IMR-90 (cell line): Measurements from ENCODE around the gene NSD2. TPM values are rescaled to one million over a fixed set of nuclear protein-coding genes. Genes with fewer than 3 reads are reported as not detected.

Experiments
- ATAC-seq: fragments of 200-7000 bp; cut with Tn5 transposase; 2 replicates; pipeline ENCODE4 v1.9.1; 2020; ENCODE audit warnings: low read depth, mild to moderate bottlenecking, moderate library complexity
- BruUV-seq: library from RNA; stranded (reverse); fragments of 400-500 nt; replicated peaks from 2 replicates; lab custom pipeline; 2021; lab: Mats Ljungman, UMichigan
- CTCF ChIA-PET: fragments of 300-600 bp; formaldehyde crosslinking; extraction: SDS; loops from one replicate; lab custom pipeline; 2021; ENCODE audit warnings: antibody characterized with exemption; lab: Yijun Ruan, JAX
- POLR2A ChIA-PET: fragments of 300-600 bp; sonication (Branson Sonifier 250); formaldehyde crosslinking; loops from one replicate; lab custom pipeline; 2022; ENCODE audit warnings: antibody characterized with exemption; ENCODE audit not compliant: unreplicated experiment; lab: Charles Lee
- DNase-seq: peaks from one replicate; pipeline ENCODE4 v3.0.0; 2013
- H2AFZ ChIP-seq: replicated peaks from 2 replicates; pipeline ENCODE3; 2013; ENCODE audit warnings: low read length, mild to moderate bottlenecking; ENCODE audit not compliant: poor library complexity
- H2AK5ac ChIP-seq: 2 replicates; pipeline ENCODE4 v1.6.1; 2013; ENCODE audit warnings: low read depth, low read length, inconsistent platforms
- H2AK9ac ChIP-seq: replicated peaks from 2 replicates; pipeline ENCODE3; 2013; ENCODE audit warnings: mild to moderate bottlenecking, low read depth, low read length, moderate library complexity; ENCODE audit not compliant: poor library complexity
- H2BK120ac ChIP-seq: 2 replicates; pipeline ENCODE4 v1.6.1; 2013; ENCODE audit warnings: low read depth, low read length, inconsistent platforms
- H2BK15ac ChIP-seq: 3 replicates; pipeline ENCODE4 v1.6.1; 2013; ENCODE audit warnings: low read depth, low read length, inconsistent platforms
- H2BK20ac ChIP-seq: 2 replicates; pipeline ENCODE4 v1.6.1; 2013; ENCODE audit warnings: low read depth, mild to moderate bottlenecking, inconsistent platforms, low read length, moderate library complexity
- H2BK5ac ChIP-seq: 2 replicates; pipeline ENCODE4 v1.6.1; 2013; ENCODE audit warnings: mild to moderate bottlenecking, low read depth, low read length, inconsistent platforms; ENCODE audit not compliant: poor library complexity, severe bottlenecking
- H3K14ac ChIP-seq: replicated peaks from 2 replicates; pipeline ENCODE4 v1.6.1; 2013; ENCODE audit warnings: low read depth, low read length, inconsistent platforms
- H3K18ac ChIP-seq: 2 replicates; pipeline ENCODE4 v1.6.1; 2013; ENCODE audit warnings: low read depth, low read length, control low read depth
- H3K23ac ChIP-seq: 2 replicates; pipeline ENCODE4 v1.6.1; 2013; ENCODE audit warnings: low read depth, low read length, inconsistent platforms
- H3K27ac ChIP-seq: 2 replicates; pipeline ENCODE4 v1.5.1; 2013; ENCODE audit warnings: mild to moderate bottlenecking, control low read depth, low read length; ENCODE audit not compliant: insufficient read depth
- H3K27me3 ChIP-seq: 2 replicates; pipeline ENCODE4 v1.6.1; 2013; ENCODE audit warnings: low read length; ENCODE audit not compliant: control insufficient read depth, insufficient read depth
- H3K36me3 ChIP-seq: 2 replicates; pipeline ENCODE4 v1.6.1; 2013; ENCODE audit warnings: low read length, mixed read lengths; ENCODE audit not compliant: control insufficient read depth, insufficient read depth
- H3K4ac ChIP-seq: 2 replicates; pipeline ENCODE4 v1.6.1; 2013; ENCODE audit warnings: low read depth, low read length, inconsistent platforms
- H3K4me1 ChIP-seq: 2 replicates; pipeline ENCODE4 v1.6.1; 2013; ENCODE audit warnings: low read length, mixed read lengths; ENCODE audit not compliant: control insufficient read depth, insufficient read depth
- H3K4me2 ChIP-seq: 2 replicates; pipeline ENCODE4 v1.6.1; 2013; ENCODE audit warnings: low read depth, mild to moderate bottlenecking, control low read depth, low read length, moderate library complexity
- H3K4me3 ChIP-seq: 2 replicates; pipeline ENCODE4 v1.5.1; 2013; ENCODE audit warnings: low read depth, mild to moderate bottlenecking, control low read depth, low read length, moderate library complexity; ENCODE audit not compliant: insufficient read depth
- H3K56ac ChIP-seq: 2 replicates; pipeline ENCODE4 v1.6.1; 2013; ENCODE audit warnings: low read length, inconsistent platforms; ENCODE audit not compliant: insufficient read depth; ENCODE audit errors: extremely low read depth
- H3K79me1 ChIP-seq, 2 experiments: 2 replicates each; pipeline ENCODE4 v1.6.1; 2013; ENCODE audit warnings: low read length in 2 of 2, inconsistent platforms in 1 of 2, low read depth in 1 of 2
- H3K9ac ChIP-seq: 2 replicates; pipeline ENCODE4 v1.6.1; 2013; ENCODE audit warnings: low read depth, low read length, control low read depth
- H3K9me1 ChIP-seq: 2 replicates; pipeline ENCODE4 v1.6.1; 2013; ENCODE audit warnings: low read length, inconsistent platforms; ENCODE audit not compliant: insufficient read depth
- H3K9me3 ChIP-seq: 2 replicates; pipeline ENCODE4 v1.6.1; 2013; ENCODE audit warnings: low read length; ENCODE audit not compliant: control insufficient read depth, insufficient read depth
- H4K20me1 ChIP-seq: 2 replicates; pipeline ENCODE4 v1.6.1; 2013; ENCODE audit warnings: low read length, inconsistent platforms; ENCODE audit not compliant: insufficient read depth
- H4K5ac ChIP-seq: 2 replicates; pipeline ENCODE4 v1.6.1; 2013; ENCODE audit warnings: mild to moderate bottlenecking, low read depth, low read length, control low read depth
- H4K8ac ChIP-seq, 2 experiments: 2 replicates each; pipeline ENCODE4 v1.6.1; 2013; ENCODE audit warnings: low read depth in 2 of 2, low read length in 2 of 2, control low read depth in 1 of 2, inconsistent platforms in 1 of 2
- H4K91ac ChIP-seq: 2 replicates; pipeline ENCODE4 v1.6.1; 2013; ENCODE audit warnings: low read depth, low read length, inconsistent platforms; ENCODE audit not compliant: insufficient read depth
- BHLHE40 ChIP-seq: fragments of 150-350 bp; IDR thresholded peaks from 2 replicates; pipeline ENCODE4 v1.6.1; 2016; ENCODE audit warnings: mild to moderate bottlenecking, low read depth, low read length
- CEBPB ChIP-seq: IDR thresholded peaks from 2 replicates; pipeline ENCODE4 v1.6.1; 2012; ENCODE audit warnings: low read depth, low read length, improper control_type of control experiment
- CHD1 ChIP-seq: IDR thresholded peaks from 2 replicates; pipeline ENCODE4 v1.6.1; 2012; ENCODE audit warnings: low read depth, low read length, improper control_type of control experiment
- ELK1 ChIP-seq: fragments of 150-350 bp; IDR thresholded peaks from 2 replicates; pipeline ENCODE4 v1.6.1; 2016; ENCODE audit warnings: low read depth, mild to moderate bottlenecking, low read length, moderate library complexity, borderline replicate concordance
- FOS ChIP-seq: fragments of 150-350 bp; IDR thresholded peaks from 2 replicates; pipeline ENCODE4 v1.6.1; 2016; ENCODE audit warnings: low read depth, low read length
- MAFK ChIP-seq: IDR thresholded peaks from 2 replicates; pipeline ENCODE4 v1.6.1; 2012; ENCODE audit warnings: low read depth, low read length, improper control_type of control experiment
- MAZ ChIP-seq: IDR thresholded peaks from 2 replicates; pipeline ENCODE4 v1.6.1; 2012; ENCODE audit warnings: low read depth, mild to moderate bottlenecking, low read length, improper control_type of control experiment, moderate library complexity, borderline replicate concordance
- MXI1 ChIP-seq: IDR thresholded peaks from 2 replicates; pipeline ENCODE4 v1.6.1; 2012; ENCODE audit warnings: low read depth, mild to moderate bottlenecking, low read length, moderate library complexity, borderline replicate concordance
- NFE2L2 ChIP-seq: fragments of 150-350 bp; IDR thresholded peaks from 2 replicates; pipeline ENCODE4 v1.6.1; 2016; ENCODE audit warnings: low read depth, mild to moderate bottlenecking, low read length
- POLR2A ChIP-seq: IDR thresholded peaks from 2 replicates; pipeline ENCODE4 v1.6.1; 2012; ENCODE audit warnings: mild to moderate bottlenecking, low read depth, low read length
- RAD21 ChIP-seq: IDR thresholded peaks from 2 replicates; pipeline ENCODE4 v1.6.1; 2012; ENCODE audit warnings: low read length, improper control_type of control experiment
- RCOR1 ChIP-seq: IDR thresholded peaks from 2 replicates; pipeline ENCODE4 v1.6.1; 2012; ENCODE audit warnings: mild to moderate bottlenecking, low read length, improper control_type of control experiment; ENCODE audit not compliant: insufficient replicate concordance
- RFX5 ChIP-seq: IDR thresholded peaks from 2 replicates; pipeline ENCODE4 v1.8.0; 2012; ENCODE audit warnings: low read depth, mild to moderate bottlenecking, low read length, moderate library complexity
- SMC3 ChIP-seq: fragments of 150-350 bp; IDR thresholded peaks from 2 replicates; pipeline ENCODE4 v1.6.1; 2016; ENCODE audit warnings: low read depth, mild to moderate bottlenecking, antibody characterized with exemption, low read length, moderate library complexity
- WGBS, 2 experiments: methylation state at CpG; one replicate each; pipeline versions ENCODE4 v1.1.5 to v1.1.7; 2013; ENCODE audit warnings: missing lambda C conversion rate in 2 of 2; ENCODE audit not compliant: insufficient read length in 1 of 2; ENCODE audit errors: extremely low coverage in 2 of 2; 5-methylcytosine and 5-hydroxymethylcytosine counted together
- dilution Hi-C: fragments of 300-500 bp; cut with HindIII; formaldehyde crosslinking; loops from one replicate; pipeline ENCODE4 v1.14.3; 2018; ENCODE audit warnings: low sequenced_read_pairs; ENCODE audit not compliant: unreplicated experiment
- in situ Hi-C: fragments of 300-500 bp; cut with MboI; formaldehyde crosslinking; loops from 3 replicates; pipeline ENCODE4 v1.14.3; 2019; ENCODE audit warnings: low sequenced_read_pairs, inconsistent platforms, mixed read lengths
- intact Hi-C: fragments of 100-400 bp; cut with micrococcal nuclease; formaldehyde crosslinking; loops from 2 replicates; pipeline ENCODE4 v1.10.0; 2022
- polyA plus RNA-seq, 3 experiments: library from polyadenylated mRNA; depleted of rRNA; stranded (reverse); fragments of >200 nt; gene quantifications; 2 replicates each; pipeline ENCODE4 v1.2.3, GENCODE V29; 2012; ENCODE audit warnings: low replicate concordance in 1 of 3
- total RNA-seq: library from RNA; depleted of rRNA; stranded (reverse); fragments of >200 nt; gene quantifications from 2 replicates; pipeline ENCODE4 v1.2.3, GENCODE V29; 2012
- TF ChIP-seq, protein P1 (sequence below): fragments of 150-350 bp; IDR thresholded peaks from 2 replicates; pipeline ENCODE4 v1.6.1; 2017; ENCODE audit warnings: mild to moderate bottlenecking, antibody characterized with exemption, low read length, low read depth

The NSD2 gene
- total and polyA plus RNA-seq, 2 of the 4 experiments (the other 2 are of a cell fraction), result 35.9 to 68.1 TPM

- no peaks in the 10 kb centered on the region for H3K27me3 ChIP-seq
- TF ChIP-seq FOS (no peak), MAFK (no peak), CHD1 (no peak), NFE2L2 (no peak), CEBPB (no peak), BHLHE40 (no peak), RFX5 (no peak), ELK1 (no peak), POLR2A (no peak), MXI1 (no peak), RAD21 (no peak), MAZ (no peak), RCOR1 (no peak), SMC3 (no peak)
- TF ChIP-seq, protein P1, sequence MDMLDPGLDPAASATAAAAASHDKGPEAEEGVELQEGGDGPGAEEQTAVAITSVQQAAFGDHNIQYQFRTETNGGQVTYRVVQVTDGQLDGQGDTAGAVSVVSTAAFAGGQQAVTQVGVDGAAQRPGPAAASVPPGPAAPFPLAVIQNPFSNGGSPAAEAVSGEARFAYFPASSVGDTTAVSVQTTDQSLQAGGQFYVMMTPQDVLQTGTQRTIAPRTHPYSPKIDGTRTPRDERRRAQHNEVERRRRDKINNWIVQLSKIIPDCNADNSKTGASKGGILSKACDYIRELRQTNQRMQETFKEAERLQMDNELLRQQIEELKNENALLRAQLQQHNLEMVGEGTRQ, result no peak
- 0 out of 2 replicates have a peak overlapping the region, but pooled peaks have one; percentile 19 for H3K14ac ChIP-seq
- H2BK120ac ChIP-seq, result no peak overlapping the region
- H3K23ac ChIP-seq, result no peak overlapping the region
- peaks cover 80% of the 10 kb centered on the region for H4K20me1 ChIP-seq
- DNase-seq, result no peak
- peaks cover 0 to 26% of the 10 kb centered on the region in 2 experiments; a peak in 2 of 4 replicates for H3K79me1 ChIP-seq
- H3K4me2 ChIP-seq, result no peak overlapping the region
- no peak overlapping the region for H3K9ac ChIP-seq
- no peak overlapping the region for H3K18ac ChIP-seq
- H4K8ac ChIP-seq, result peak overlapping the region in 1 of 2 experiments; percentile 40; a peak in 1 of 4 replicates
- H3K4me1 ChIP-seq, result peaks cover 15% of the 10 kb centered on the region
- no peak overlapping the region for H3K4me3 ChIP-seq
- H3K27ac ChIP-seq, result no peak overlapping the region
- H2BK5ac ChIP-seq, result no peak overlapping the region
- no peaks in the 10 kb centered on the region for H3K9me3 ChIP-seq
- no peak overlapping the region for H2BK15ac ChIP-seq
- no peak for ATAC-seq
- in situ Hi-C loops, result no loop called here
- H2AK5ac ChIP-seq, result no peak overlapping the region
- no peak overlapping the region for H3K56ac ChIP-seq
- WGBS, 2 experiments, result 83% methylated on average over 3 of the region's 8 CpGs; no CpG with 5 or more reads in 1 of the 2 experiments
- no peak overlapping the region for H2AFZ ChIP-seq
- BruUV-seq, result no TSS peak
- no peak overlapping the region for H4K91ac ChIP-seq
- intact Hi-C loops, result no loop called here
- CTCF ChIA-PET, result interaction anchor here (0.5 kb wide), 1 partner anchor 56 kb away, joined by 5 read pairs; no protein-coding TSS in a partner anchor
- H3K36me3 ChIP-seq, result no peaks in the 10 kb centered on the region
- H2AK9ac ChIP-seq, result no peak overlapping the region
- dilution Hi-C loops, result no loop called here
- POLR2A ChIA-PET, result interaction anchor here (0.7 kb wide), 1 partner anchor 297 kb away, joined by 16 read pairs; no protein-coding TSS in a partner anchor
- H2BK20ac ChIP-seq, result no peak overlapping the region
- H4K5ac ChIP-seq, result no peak overlapping the region
- no peak overlapping the region for H3K4ac ChIP-seq
- peaks cover 30% of the 10 kb centered on the region for H3K9me1 ChIP-seq
These were observed 12.4 kb downstream of the NSD2 start for GRCh38 chr4:1883583-1883982.
